SK-N-SH (cell line): ENCODE results near the gene TSPAN7.

Experiments
- CTCF ChIP-seq: fragments of 200-600 bp; sonication (generic); IDR thresholded peaks from 2 replicates; pipeline ENCODE4 v1.6.1; 2017; ENCODE audit warnings: antibody characterized with exemption, mild to moderate bottlenecking, moderate library complexity
- EP300 ChIP-seq, 2 experiments: IDR thresholded peaks; 2 replicates each; pipeline versions ENCODE4 v1.4.0 to v1.6.1; 2012; ENCODE audit warnings: borderline replicate concordance in 1 of 2, low read depth in 1 of 2, low read length in 1 of 2
- NRF1 ChIP-seq: IDR thresholded peaks from 2 replicates; pipeline ENCODE4 v1.6.1; 2012; ENCODE audit warnings: low read depth, mild to moderate bottlenecking, low read length
- PBX3 ChIP-seq: IDR thresholded peaks from 2 replicates; pipeline ENCODE4; 2012
- POLR2AphosphoS5 ChIP-seq: IDR thresholded peaks from 2 replicates; pipeline ENCODE4 v1.6.1; 2012; ENCODE audit warnings: low read depth, low read length
- RXRA ChIP-seq: IDR thresholded peaks from 2 replicates; pipeline ENCODE4 v1.4.0; 2012; ENCODE audit warnings: low read depth, mild to moderate bottlenecking, borderline replicate concordance
- TAF1 ChIP-seq: IDR thresholded peaks from 2 replicates; pipeline ENCODE4 v1.6.1; 2012; ENCODE audit warnings: low read depth, mild to moderate bottlenecking, low read length, moderate library complexity, borderline replicate concordance
- TCF12 ChIP-seq: IDR thresholded peaks from 2 replicates; pipeline ENCODE4 v1.4.0; 2012

- TF ChIP-seq PBX3 (no peak), CTCF (no peak), EP300 (IDR thresholded peaks at IDR 0.05; ENCODE audit: borderline replicate concordance in 1 of 2, low read depth in 1 of 2, low read length in 1 of 2) (no peak), NRF1 (no peak), RXRA (no peak), POLR2AphosphoS5 (no peak), TAF1 (no peak), TCF12 (no peak)
Observed at GRCh38 chrX:38732866-38733265, 171.5 kb downstream of the TSPAN7 start.
